ENCODE data around the gene RNF150. TPM values are rescaled to one million over a fixed set of nuclear protein-coding genes. Genes with fewer than 3 reads are reported as not detected.
A peak's percentile ranks its signal among the peaks of the same experiment; 100 is the strongest.

The RNF150 gene
- total and polyA plus RNA-seq, 12 donors: 10.8 to 131 (median 93.3) TPM

DNA sequence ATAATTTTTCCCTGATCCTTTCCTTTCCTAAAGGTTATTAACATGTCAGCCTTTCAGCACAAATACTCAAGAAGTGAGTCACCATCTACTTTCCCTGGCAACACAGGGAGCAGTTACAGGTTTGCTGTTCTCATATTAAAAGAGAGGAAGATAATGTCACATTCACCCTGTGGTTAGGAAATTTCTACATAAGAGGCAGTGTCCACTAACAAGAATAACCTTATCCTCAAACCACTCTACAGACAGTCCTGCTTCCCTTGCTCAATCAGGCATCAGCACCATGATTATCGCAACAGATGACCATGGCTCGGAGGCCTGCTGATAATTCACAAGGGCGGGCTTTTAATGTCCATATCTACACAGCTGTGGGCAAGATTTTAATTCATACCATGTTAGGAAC, 30.9 kb downstream of the RNF150 start:
- intact Hi-C loops (cut with DNase I): no loop called here
- 51 to 59% methylated on average over 3 of the region's 3 CpGs for WGBS, 2 donors
- peaks cover 0 to 27% (median 4%) of the 10 kb centered on the region in 9 donors for H3K4me1 ChIP-seq
- DNase-seq: no peak
- TF ChIP-seq, protein P1, sequence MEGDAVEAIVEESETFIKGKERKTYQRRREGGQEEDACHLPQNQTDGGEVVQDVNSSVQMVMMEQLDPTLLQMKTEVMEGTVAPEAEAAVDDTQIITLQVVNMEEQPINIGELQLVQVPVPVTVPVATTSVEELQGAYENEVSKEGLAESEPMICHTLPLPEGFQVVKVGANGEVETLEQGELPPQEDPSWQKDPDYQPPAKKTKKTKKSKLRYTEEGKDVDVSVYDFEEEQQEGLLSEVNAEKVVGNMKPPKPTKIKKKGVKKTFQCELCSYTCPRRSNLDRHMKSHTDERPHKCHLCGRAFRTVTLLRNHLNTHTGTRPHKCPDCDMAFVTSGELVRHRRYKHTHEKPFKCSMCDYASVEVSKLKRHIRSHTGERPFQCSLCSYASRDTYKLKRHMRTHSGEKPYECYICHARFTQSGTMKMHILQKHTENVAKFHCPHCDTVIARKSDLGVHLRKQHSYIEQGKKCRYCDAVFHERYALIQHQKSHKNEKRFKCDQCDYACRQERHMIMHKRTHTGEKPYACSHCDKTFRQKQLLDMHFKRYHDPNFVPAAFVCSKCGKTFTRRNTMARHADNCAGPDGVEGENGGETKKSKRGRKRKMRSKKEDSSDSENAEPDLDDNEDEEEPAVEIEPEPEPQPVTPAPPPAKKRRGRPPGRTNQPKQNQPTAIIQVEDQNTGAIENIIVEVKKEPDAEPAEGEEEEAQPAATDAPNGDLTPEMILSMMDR (IDR thresholded peaks at IDR 0.05): no peak
- no peaks in the 10 kb centered on the region for H3K9me3 ChIP-seq
- H3K36me3 ChIP-seq: no peaks in the 10 kb centered on the region
- H3K4me3 ChIP-seq: no peak overlapping the region
- no peaks in the 10 kb centered on the region for H3K27me3 ChIP-seq
- peak in 5 of 8 donors; percentile 11 to 76 (median 33) for ATAC-seq
- peak overlapping the region in 5 of 10 donors; percentile 2 to 36 (median 6) for H3K27ac ChIP-seq

DNA sequence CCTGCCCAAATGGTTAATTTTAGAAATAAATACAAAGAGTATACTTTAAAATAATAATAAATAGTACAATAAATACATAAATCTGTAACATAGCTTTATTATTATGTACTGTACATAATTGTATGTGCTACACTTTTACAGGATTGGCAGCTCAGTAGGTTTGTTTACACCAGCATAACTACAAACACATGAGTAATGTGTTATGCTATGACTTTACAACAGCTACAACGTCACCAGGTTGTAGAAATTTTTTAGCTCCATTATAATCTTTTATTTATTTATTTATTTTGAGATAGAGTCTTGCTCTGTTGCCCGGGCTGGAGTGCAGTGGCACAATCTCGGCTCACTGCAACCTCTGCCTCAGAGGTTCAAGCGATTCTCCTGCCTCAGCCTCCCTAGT, 31.8 kb downstream of the RNF150 start:
- 87 to 91% methylated on average over 4 of the region's 4 CpGs for WGBS, 2 donors
- Histone ChIP-seq H3K4me1 (peaks cover 0 to 31% (median 3%) of the 10 kb centered on the region in 9 donors), H3K4me3 (no peak overlapping the region), H3K27ac (no peak overlapping the region), H3K9me3 (no peaks in the 10 kb centered on the region), H3K27me3 (no peaks in the 10 kb centered on the region), H3K36me3 (no peaks in the 10 kb centered on the region)
- intact Hi-C loops (cut with DNase I): no loop called here
- ATAC-seq (no peak), DNase-seq (no peak)
- TF ChIP-seq, protein P1 (IDR thresholded peaks at IDR 0.05): no peak

DNA sequence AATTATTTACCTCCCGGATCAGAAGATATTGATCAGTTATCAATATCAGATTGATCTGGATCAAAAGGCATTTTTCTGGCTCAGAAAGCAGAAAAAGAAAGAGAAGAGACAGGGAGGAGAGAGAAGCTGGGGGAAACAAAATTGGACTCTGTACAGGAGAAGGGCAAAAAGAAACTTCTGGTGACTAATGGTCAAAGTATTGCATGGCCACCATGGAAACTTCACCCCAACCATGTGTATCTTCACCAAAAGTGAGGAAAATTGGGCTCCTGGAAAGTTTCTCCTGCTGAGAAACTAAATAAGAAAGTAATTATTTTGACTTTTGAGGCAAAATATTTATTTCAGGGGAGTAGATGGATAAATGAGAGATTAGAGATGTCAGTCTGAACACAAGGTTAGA, 33.9 kb downstream of the RNF150 start:
- H3K27ac ChIP-seq: no peak overlapping the region
- peaks cover 0 to 6% (median 0%) of the 10 kb centered on the region in 11 donors for H3K9me3 ChIP-seq
- H3K36me3 ChIP-seq: no peaks in the 10 kb centered on the region
- H3K4me1 ChIP-seq: peaks cover 0 to 31% (median 3%) of the 10 kb centered on the region in 9 donors
- no peak for ATAC-seq
- DNase-seq: no peak
- no peak overlapping the region for H3K4me3 ChIP-seq
- no peaks in the 10 kb centered on the region for H3K27me3 ChIP-seq
- TF ChIP-seq, protein P1 (IDR thresholded peaks at IDR 0.05): no peak
- intact Hi-C loops (cut with DNase I): loop anchor here in 1 of 10 donors (10.0 kb wide), 1 partner anchor 1215 kb away; no protein-coding TSS in a partner anchor
- WGBS, 2 donors: 83 to 95% methylated on average over 1 of the region's 1 CpG

DNA sequence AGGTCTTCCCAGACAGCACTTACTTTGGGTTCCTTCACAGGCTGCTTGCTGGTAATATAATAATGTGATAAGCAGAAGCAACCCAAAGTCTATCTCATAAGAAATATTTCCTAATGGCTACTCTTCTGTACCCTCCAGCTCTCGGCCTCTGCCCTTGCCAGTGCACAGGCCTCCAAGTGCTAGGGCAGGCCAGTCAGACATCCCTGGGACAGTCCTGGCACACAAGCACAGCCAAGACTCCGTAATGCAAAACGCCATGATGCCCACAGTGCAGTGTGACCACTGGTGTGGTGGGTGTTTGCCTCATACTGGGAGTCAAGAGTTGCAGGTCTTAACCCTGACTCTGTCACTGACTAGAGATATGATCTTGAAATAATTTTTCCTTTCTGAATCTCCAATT, 35.1 kb downstream of the RNF150 start:
- intact Hi-C loops (cut with DNase I): loop anchor here in 1 of 10 donors (10.0 kb wide), 1 partner anchor 1213 kb away; no protein-coding TSS in a partner anchor
- 86 to 94% methylated on average over 3 of the region's 3 CpGs for WGBS, 2 donors
- peaks cover 0 to 14% (median 0%) of the 10 kb centered on the region in 11 donors for H3K9me3 ChIP-seq
- H3K4me1 ChIP-seq: peaks cover 0 to 31% (median 3%) of the 10 kb centered on the region in 9 donors
- H3K4me3 ChIP-seq: no peak overlapping the region
- ATAC-seq (peak in 3 of 8 donors; percentile 46 to 57 (median 56)), DNase-seq (no peak)
- TF ChIP-seq, protein P1 (IDR thresholded peaks at IDR 0.05): no peak
- H3K27me3 ChIP-seq: no peaks in the 10 kb centered on the region
- H3K36me3 ChIP-seq: no peaks in the 10 kb centered on the region
- H3K27ac ChIP-seq: no peak overlapping the region

All from heart right ventricle (tissue), 16 donors.